H9 (cell line): ENCODE measurements around the gene LFNG. TPM values are rescaled to one million over a fixed set of nuclear protein-coding genes. Genes with fewer than 3 reads are reported as not detected.

ENCODE experiments used
- DNase-seq: peaks from one replicate; pipeline ENCODE4 v3.0.0-alpha.2; 2017
- H2AFZ ChIP-seq: one replicate; pipeline ENCODE4 v1.6.1; 2013; ENCODE audit warnings: mild to moderate bottlenecking, low read length, control low read depth, moderate library complexity
- H2AK5ac ChIP-seq: 2 replicates; pipeline ENCODE4 v1.6.1; 2013; ENCODE audit warnings: low read length, control low read depth, mixed read lengths; ENCODE audit not compliant: insufficient read length
- H2BK120ac ChIP-seq: one replicate; pipeline ENCODE4 v1.6.1; 2013; ENCODE audit warnings: low read depth, mild to moderate bottlenecking, low read length, control low read depth, inconsistent platforms; ENCODE audit not compliant: poor library complexity, severe bottlenecking
- H2BK12ac ChIP-seq: 2 replicates; pipeline ENCODE4 v1.6.1; 2013; ENCODE audit warnings: low read length, control low read depth, mixed read lengths, low read depth; ENCODE audit not compliant: insufficient read length
- H2BK15ac ChIP-seq: 2 replicates; pipeline ENCODE4 v1.6.1; 2013; ENCODE audit warnings: low read depth, low read length, control low read depth
- H2BK20ac ChIP-seq: one replicate; pipeline ENCODE4 v1.6.1; 2013; ENCODE audit warnings: low read depth, mild to moderate bottlenecking, low read length, control low read depth, inconsistent platforms; ENCODE audit not compliant: poor library complexity, severe bottlenecking
- H2BK5ac ChIP-seq: 2 replicates; pipeline ENCODE4 v1.6.1; 2013; ENCODE audit warnings: low read length, control low read depth, mixed read lengths; ENCODE audit not compliant: insufficient read length
- H3K14ac ChIP-seq: 2 replicates; pipeline ENCODE4 v1.6.1; 2013; ENCODE audit warnings: low read length, control low read depth; ENCODE audit not compliant: insufficient read depth
- H3K18ac ChIP-seq: 2 replicates; pipeline ENCODE4 v1.6.1; 2013; ENCODE audit warnings: low read depth, mild to moderate bottlenecking, mixed read lengths, low read length, control low read depth; ENCODE audit not compliant: insufficient read length
- H3K23ac ChIP-seq: 2 replicates; pipeline ENCODE4 v1.6.1; 2013; ENCODE audit warnings: low read length, control low read depth, mixed read lengths, low read depth; ENCODE audit not compliant: insufficient read length
- H3K23me2 ChIP-seq: 2 replicates; pipeline ENCODE4 v1.6.1; 2013; ENCODE audit warnings: low read depth, mild to moderate bottlenecking, mixed read lengths, low read length, control low read depth; ENCODE audit not compliant: insufficient read length, poor library complexity, severe bottlenecking
- H3K27ac ChIP-seq: 2 replicates; pipeline ENCODE4 v1.5.1; 2013; ENCODE audit warnings: low read length, control low read depth, mixed read lengths, low read depth; ENCODE audit not compliant: insufficient read length
- H3K27me3 ChIP-seq: 2 replicates; pipeline ENCODE4 v1.6.1; 2013; ENCODE audit warnings: low read length, control low read depth, inconsistent platforms; ENCODE audit not compliant: insufficient read depth
- H3K4ac ChIP-seq: 2 replicates; pipeline ENCODE4 v1.6.1; 2013; ENCODE audit warnings: low read depth, mild to moderate bottlenecking, control low read depth, inconsistent platforms, low read length, moderate library complexity
- H3K4me1 ChIP-seq: 2 replicates; pipeline ENCODE4 v1.6.1; 2013; ENCODE audit warnings: low read length, control low read depth, inconsistent platforms; ENCODE audit not compliant: insufficient read depth
- H3K4me2 ChIP-seq: 2 replicates; pipeline ENCODE4 v1.6.1; 2013; ENCODE audit warnings: low read length, control low read depth, mixed read lengths; ENCODE audit not compliant: insufficient read length, insufficient read depth
- H3K56ac ChIP-seq: 2 replicates; pipeline ENCODE4 v1.6.1; 2013; ENCODE audit warnings: low read depth, mild to moderate bottlenecking, mixed read lengths, low read length, control low read depth; ENCODE audit not compliant: insufficient read length
- H3K79me1 ChIP-seq: 2 replicates; pipeline ENCODE4 v1.6.1; 2013; ENCODE audit warnings: low read depth, mild to moderate bottlenecking, moderate library complexity, low read length, control low read depth, inconsistent platforms; ENCODE audit not compliant: insufficient read depth, poor library complexity, severe bottlenecking
- H3K79me2 ChIP-seq: 2 replicates; pipeline ENCODE4 v1.6.1; 2013; ENCODE audit warnings: low read length, control low read depth, inconsistent platforms; ENCODE audit not compliant: insufficient read depth
- H3K9ac ChIP-seq: 2 replicates; pipeline ENCODE4 v1.6.1; 2013; ENCODE audit warnings: low read length, control low read depth, mixed read lengths; ENCODE audit not compliant: insufficient read length; ENCODE audit errors: extremely low read depth
- H3K9me3 ChIP-seq: one replicate; pipeline ENCODE4 v1.6.1; 2013; ENCODE audit warnings: low read depth, low read length, inconsistent platforms; ENCODE audit not compliant: control insufficient read depth
- H3T11ph ChIP-seq: one replicate; pipeline ENCODE4 v1.6.1; 2013; ENCODE audit warnings: mild to moderate bottlenecking, low read length, control low read depth, inconsistent platforms
- H4K20me1 ChIP-seq: one replicate; pipeline ENCODE4 v1.6.1; 2013; ENCODE audit not compliant: control insufficient read depth, insufficient read length, insufficient read depth
- H4K5ac ChIP-seq: 2 replicates; pipeline ENCODE4 v1.6.1; 2013; ENCODE audit warnings: low read depth, mild to moderate bottlenecking, mixed read lengths, low read length, control low read depth; ENCODE audit not compliant: insufficient read length
- H4K8ac ChIP-seq: replicated peaks from 2 replicates; pipeline ENCODE4 v1.6.1; 2013; ENCODE audit warnings: low read length, control low read depth, mixed read lengths, low read depth; ENCODE audit not compliant: insufficient read length
- H4K91ac ChIP-seq: 2 replicates; pipeline ENCODE4 v1.6.1; 2013; ENCODE audit warnings: low read depth, mild to moderate bottlenecking, moderate library complexity, mixed read lengths, low read length, control low read depth; ENCODE audit not compliant: insufficient read length
- H3K27ac Mint-ChIP-seq, 3 experiments: 2 replicates in 2 of 3; 3 replicates in 1 of 3; pipeline ENCODE4 v1.8.0; 2020 to 2021; ENCODE audit warnings: mixed read lengths in 3 of 3, mild to moderate bottlenecking in 1 of 3, moderate library complexity in 1 of 3
- H3K27me3 Mint-ChIP-seq: 2 replicates; pipeline ENCODE4 v1.8.0; 2021; ENCODE audit warnings: low read depth, mild to moderate bottlenecking, moderate library complexity, mixed read lengths
- H3K36me3 Mint-ChIP-seq, 3 experiments: 2 replicates in 2 of 3; 3 replicates in 1 of 3; pipeline ENCODE4 v1.8.0; 2020 to 2021; ENCODE audit warnings: low read depth in 3 of 3, mixed read lengths in 3 of 3; ENCODE audit not compliant: insufficient read depth in 1 of 3
- H3K4me1 Mint-ChIP-seq, 2 experiments: 2 replicates each; pipeline ENCODE4 v1.8.0; 2020; ENCODE audit warnings: mixed read lengths in 2 of 2
- H3K4me3 Mint-ChIP-seq, 2 experiments: 2 replicates in 1 of 2; 3 replicates in 1 of 2; pipeline ENCODE4 v1.8.0; 2020 to 2021; ENCODE audit warnings: mild to moderate bottlenecking in 2 of 2, mixed read lengths in 2 of 2, moderate library complexity in 1 of 2
- H3K9me3 Mint-ChIP-seq, 2 experiments: 2 replicates in 1 of 2; 3 replicates in 1 of 2; pipeline ENCODE4 v1.8.0; 2020; ENCODE audit warnings: mild to moderate bottlenecking in 2 of 2, mixed read lengths in 2 of 2, moderate library complexity in 1 of 2
- WGBS: extraction: QIAGEN DNeasy Blood & Tissue Kit; methylation state at CpG from one replicate; pipeline ENCODE4 v1.1.7; 2013; ENCODE audit warnings: missing lambda C conversion rate, low lambda C conversion rate, mixed read lengths; ENCODE audit not compliant: insufficient read length; ENCODE audit errors: extremely low coverage; 5-methylcytosine and 5-hydroxymethylcytosine counted together
- total RNA-seq: library from RNA; stranded (reverse); gene quantifications from 2 replicates; pipeline ENCODE4 v1.2.1, GENCODE V29; 2021
- TF ChIP-seq, protein P1 (sequence below): fragments of 200-600 bp; sonication (generic); conservative IDR thresholded peaks from 3 replicates; pipeline ENCODE4 v1.8.0; 2021; ENCODE audit warnings: antibody characterized with exemption, mild to moderate bottlenecking

LFNG gene
- total RNA-seq, 1 experiment from 2014 or later, result 52.9 TPM

DNA sequence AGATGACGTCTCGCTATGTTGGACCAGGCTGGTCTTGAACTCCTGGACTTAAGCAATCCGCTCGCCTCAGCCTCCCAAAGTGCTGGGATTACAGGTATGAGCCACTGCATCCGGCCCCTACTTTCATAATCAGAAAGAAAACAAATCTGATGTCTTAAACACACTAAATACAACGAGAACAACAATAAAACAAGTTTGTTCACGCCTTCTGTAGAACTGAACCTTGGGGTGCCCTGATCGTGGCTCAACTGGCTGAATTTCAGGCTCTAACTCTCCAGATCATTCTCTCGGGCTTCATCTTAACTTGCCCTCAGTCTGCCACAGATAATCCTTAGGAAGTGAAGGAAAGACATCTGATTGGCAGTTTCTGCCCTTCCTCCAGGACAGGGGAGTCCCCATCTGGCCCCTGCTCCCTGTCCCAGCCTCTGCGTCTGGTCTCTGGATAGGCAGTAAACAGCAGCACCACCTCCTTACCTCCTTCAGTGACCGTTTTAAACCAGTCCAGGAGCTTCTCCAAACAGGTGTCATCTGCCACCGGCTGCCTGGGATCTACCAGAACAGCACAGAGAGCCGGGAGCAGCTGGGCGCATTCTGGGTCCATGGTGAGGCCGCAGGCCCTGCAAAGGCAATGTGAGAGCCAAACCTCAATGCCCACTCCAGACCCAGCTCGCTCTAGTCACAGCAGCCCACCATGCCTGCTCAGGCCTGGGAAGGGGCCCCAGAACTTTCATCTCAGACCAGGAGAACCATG lies 34.4 kb downstream of the LFNG start:
- H2BK15ac ChIP-seq, result no peak overlapping the region
- H2BK12ac ChIP-seq, result no peak overlapping the region
- peaks cover 11% of the 10 kb centered on the region for H3K23me2 ChIP-seq
- no peaks in the 10 kb centered on the region for H3K9me3 Mint-ChIP-seq
- no peaks in the 10 kb centered on the region for H3K4me1 ChIP-seq
- H3K9ac ChIP-seq, result no peak overlapping the region
- no peak overlapping the region for H3K56ac ChIP-seq
- no CpG with 5 or more reads among the region's 16 CpGs for WGBS
- no peak overlapping the region for H2BK5ac ChIP-seq
- H3T11ph ChIP-seq, result no peak overlapping the region
- no peak overlapping the region for H4K91ac ChIP-seq
- no peaks in the 10 kb centered on the region for H3K27me3 ChIP-seq
- H2BK20ac ChIP-seq, result no peak overlapping the region
- H3K36me3 Mint-ChIP-seq, result peaks cover 17 to 34% (median 34%) of the 10 kb centered on the region in 3 experiments; a peak in 6 of 7 replicates
- H4K5ac ChIP-seq, result no peak overlapping the region
- H3K23ac ChIP-seq, result no peak overlapping the region
- H3K18ac ChIP-seq, result no peak overlapping the region
- TF ChIP-seq, protein P1, sequence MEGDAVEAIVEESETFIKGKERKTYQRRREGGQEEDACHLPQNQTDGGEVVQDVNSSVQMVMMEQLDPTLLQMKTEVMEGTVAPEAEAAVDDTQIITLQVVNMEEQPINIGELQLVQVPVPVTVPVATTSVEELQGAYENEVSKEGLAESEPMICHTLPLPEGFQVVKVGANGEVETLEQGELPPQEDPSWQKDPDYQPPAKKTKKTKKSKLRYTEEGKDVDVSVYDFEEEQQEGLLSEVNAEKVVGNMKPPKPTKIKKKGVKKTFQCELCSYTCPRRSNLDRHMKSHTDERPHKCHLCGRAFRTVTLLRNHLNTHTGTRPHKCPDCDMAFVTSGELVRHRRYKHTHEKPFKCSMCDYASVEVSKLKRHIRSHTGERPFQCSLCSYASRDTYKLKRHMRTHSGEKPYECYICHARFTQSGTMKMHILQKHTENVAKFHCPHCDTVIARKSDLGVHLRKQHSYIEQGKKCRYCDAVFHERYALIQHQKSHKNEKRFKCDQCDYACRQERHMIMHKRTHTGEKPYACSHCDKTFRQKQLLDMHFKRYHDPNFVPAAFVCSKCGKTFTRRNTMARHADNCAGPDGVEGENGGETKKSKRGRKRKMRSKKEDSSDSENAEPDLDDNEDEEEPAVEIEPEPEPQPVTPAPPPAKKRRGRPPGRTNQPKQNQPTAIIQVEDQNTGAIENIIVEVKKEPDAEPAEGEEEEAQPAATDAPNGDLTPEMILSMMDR, result no peak
- no peak overlapping the region; a peak in 1 of 7 replicates for H3K27ac Mint-ChIP-seq
- no peaks in the 10 kb centered on the region for H3K9me3 ChIP-seq
- H4K8ac ChIP-seq, result no peak overlapping the region
- H2BK120ac ChIP-seq, result no peak overlapping the region
- peak overlapping the region; percentile 82 to 89 for H3K4me3 Mint-ChIP-seq
- no peaks in the 10 kb centered on the region for H3K79me1 ChIP-seq
- no peak overlapping the region for H2AK5ac ChIP-seq
- no peak overlapping the region for H3K14ac ChIP-seq
- peaks cover 10 to 12% of the 10 kb centered on the region in 2 experiments for H3K4me1 Mint-ChIP-seq
- no peak overlapping the region for H2AFZ ChIP-seq
- no peak for DNase-seq
- H3K4ac ChIP-seq, result no peak overlapping the region
- peak overlapping the region; percentile 87 for H3K4me2 ChIP-seq
- H3K79me2 ChIP-seq, result no peaks in the 10 kb centered on the region
- no peak overlapping the region for H3K27ac ChIP-seq
- H4K20me1 ChIP-seq, result no peaks in the 10 kb centered on the region
- no peaks in the 10 kb centered on the region for H3K27me3 Mint-ChIP-seq
